HG02973 (cell line): ENCODE measurements around the gene FAM177A1.
"Not testable (repeated sequence)": the region's sequence is repeated elsewhere in the genome, so short reads cannot be mapped to it uniquely, and the experiment has no call there.

Source experiments
- ATAC-seq: cut with Tn5 transposase; IDR thresholded peaks from one replicate; pipeline ENCODE4 v1.9.1; 2021; ENCODE audit warnings: moderate library complexity; ENCODE audit not compliant: unreplicated experiment

FAM177A1 gene

DNA sequence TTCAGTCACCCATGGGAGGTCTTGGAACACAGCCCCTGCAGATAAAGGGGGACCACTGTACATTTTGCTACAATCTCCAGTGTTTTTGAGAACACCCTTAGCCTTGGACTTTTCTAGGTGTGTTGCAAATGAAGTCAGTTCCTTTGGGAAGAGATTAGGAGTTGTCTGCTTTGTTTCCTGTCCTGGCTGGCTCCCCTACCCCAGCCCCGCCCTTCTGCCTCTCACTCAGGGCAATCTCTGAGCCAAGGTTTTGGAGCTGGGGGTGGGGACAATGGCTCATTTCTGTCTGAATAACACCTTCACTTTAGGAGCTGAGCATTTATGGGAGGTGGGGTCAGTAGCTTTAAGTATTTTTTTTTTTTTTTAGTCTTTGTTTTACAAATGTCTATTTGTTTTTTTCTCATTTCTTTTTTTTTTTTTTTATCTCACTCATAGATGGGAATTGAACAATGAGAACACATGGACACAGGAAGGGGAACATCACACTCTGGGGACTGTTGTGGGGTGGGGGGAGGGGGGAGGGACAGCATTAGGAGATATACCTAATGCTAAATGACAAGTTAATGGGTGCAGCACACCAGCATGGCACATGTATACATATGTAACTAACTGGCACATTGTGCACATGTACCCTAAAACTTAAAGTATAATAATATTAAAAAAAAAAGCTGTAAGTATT, 15.2 kb downstream of the FAM177A1 start:
- ATAC-seq: not testable (repeated sequence)

DNA sequence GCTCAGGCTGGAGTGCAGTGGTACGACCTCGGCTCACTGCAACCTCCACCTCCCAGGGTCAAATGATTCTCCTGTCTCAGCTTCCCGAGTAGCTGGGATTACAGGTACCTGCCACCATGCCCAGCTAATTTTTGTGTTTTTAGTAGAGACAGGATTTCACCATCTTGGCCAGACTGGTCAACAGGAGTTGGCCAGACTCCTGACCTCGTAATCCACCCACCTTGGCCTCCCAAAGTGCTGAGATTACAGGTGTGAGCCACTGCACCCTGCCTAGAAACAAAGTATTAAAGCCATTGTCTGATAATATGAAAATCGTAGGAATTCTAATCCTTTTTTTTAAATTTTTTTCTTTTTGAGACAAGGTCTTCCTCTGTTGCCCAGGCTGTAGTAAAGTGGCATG, 19.7 kb downstream of the FAM177A1 start:
- not testable (repeated sequence) for ATAC-seq

DNA sequence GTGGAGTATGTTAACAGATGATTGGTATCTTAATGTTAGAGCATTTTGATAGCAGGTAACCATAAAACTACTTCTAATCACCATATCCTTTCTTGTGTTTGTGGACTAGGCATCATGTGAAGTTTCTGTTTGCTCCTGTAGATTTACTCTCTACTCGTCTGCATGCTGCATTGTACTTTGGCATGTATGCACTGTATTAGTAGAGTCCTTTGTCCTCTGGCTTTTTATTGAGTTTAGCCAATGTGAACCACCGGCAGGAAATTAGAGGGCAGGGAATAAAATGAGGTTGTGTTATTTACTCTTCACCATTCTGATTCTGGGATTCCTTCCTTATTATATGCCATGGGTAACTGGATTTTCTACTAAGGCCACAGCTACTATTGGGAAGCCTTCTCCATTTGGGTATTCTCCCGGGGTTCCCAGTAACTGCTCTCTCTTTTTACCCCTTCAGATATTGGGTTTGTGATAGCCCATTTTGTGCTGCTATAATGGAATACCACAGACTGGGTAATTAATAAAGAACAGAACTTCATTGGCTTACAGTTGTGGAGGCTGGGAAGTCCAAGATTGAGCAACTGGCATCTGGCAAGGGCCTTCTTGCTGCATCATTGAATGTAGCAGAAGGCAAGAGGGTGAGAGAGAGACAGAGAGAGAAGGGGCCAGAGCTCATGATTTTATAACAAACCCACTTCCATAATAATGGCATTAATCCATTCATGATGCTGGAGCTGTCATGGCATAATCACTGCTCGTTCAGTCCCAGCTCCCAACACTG, 22.4 kb downstream of the FAM177A1 start:
- ATAC-seq: no peak

DNA sequence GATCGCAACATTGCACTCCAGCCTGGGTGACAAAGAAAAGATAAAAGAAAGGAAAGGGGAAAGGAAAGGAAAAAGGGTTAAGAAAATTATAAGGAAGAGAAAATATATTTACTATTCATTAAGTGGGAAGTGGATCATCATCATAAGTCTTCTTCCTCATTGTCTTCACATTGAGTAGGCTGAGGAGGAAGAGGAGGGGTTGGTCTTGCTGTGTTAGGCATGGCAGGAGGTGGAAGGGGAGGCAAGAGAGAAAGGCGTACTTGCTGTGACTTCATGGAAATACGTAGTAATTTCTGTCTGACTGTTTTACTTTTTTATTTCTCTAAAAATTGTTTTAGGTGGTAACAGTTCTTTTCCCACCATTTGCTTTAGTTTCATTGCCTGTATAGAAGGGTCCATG, 26.2 kb downstream of the FAM177A1 start:
- ATAC-seq: no peak

DNA sequence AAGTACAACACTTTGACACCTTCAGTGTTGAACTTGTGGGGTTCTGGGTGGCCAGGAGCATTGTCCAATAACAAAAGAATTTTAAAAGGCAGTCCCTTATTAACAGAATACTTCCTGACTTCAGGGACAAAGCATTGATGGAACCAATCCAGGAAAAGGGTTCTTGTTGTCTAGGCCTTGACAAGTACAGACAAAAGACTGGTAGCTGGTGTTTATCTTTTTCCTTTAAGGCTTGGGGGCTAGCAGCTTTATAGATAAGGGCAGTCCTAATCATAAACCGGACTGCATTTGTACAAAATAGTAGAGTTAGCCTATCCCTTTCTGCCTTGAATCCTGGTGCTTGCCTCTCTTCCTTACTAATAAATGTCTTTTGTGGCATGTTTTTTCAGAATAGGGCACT, 27.4 kb downstream of the FAM177A1 start:
- no peak for ATAC-seq

DNA sequence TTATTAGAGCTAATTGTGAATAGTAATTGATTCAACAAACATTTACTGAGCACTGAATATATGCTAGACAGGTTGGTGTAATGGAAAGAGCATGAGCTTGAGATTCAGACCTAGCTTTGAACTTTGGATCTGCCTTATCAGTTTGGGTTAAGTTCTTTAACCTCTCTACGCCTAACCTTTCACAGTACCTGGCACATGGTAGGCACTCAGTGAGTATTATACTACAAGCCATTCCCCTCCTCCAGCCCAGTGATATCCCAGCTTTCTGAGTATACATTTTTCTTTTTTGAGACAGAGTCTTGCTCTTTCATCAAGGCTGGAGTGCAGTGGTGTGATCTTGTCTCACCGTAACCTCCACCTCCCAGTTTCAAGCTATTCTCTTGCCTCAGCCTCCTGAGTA, 32.0 kb downstream of the FAM177A1 start:
- ATAC-seq: no peak

DNA sequence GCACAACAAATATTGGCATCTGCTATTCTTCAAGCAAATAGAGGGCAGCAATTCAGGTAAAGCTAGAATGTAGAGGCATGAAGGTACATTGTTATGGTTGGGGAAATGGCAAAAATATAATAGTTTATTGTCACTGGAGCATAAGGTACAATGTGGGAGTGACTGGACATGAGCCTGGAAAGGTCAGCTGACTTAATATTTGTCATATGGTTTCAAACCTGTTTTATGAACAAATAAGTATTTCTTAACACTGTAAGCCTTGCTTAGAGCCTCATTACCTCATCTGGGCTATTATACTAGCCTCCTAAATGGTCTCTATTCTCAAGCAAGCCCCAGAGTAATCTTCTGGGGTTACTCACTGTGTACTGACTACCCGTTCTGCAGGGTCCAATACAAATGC, 33.7 kb downstream of the FAM177A1 start:
- ATAC-seq: no peak

DNA sequence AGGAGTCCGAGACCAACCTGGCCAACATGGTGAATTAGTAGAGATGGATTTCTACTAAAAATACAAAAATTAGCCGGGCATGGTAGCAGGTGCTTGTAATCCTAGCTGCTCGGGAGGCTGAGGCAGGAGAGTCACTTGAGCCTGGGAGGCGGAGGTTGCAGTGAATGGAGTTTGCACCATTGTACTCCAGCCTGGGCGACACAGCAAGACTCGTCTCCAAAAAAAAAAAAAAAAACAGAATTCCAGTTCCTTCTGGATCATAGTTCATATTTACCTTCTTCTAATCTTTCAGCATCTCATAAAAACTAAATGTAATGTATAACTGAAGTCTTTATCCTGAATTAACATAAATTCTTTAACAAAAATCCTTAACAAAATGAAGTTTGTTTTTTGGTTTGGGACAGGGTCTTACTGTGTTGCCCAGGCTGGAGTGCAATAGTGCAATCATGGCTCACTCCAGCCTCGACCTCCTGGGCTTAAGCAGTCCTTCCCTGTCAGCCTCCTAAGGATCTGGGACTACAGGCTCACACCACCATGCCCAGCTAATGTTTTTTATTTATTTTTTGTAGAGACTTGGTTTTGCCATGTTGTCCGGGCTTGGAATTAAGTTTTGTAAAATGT, 37.6 kb downstream of the FAM177A1 start:
- ATAC-seq: no peak

DNA sequence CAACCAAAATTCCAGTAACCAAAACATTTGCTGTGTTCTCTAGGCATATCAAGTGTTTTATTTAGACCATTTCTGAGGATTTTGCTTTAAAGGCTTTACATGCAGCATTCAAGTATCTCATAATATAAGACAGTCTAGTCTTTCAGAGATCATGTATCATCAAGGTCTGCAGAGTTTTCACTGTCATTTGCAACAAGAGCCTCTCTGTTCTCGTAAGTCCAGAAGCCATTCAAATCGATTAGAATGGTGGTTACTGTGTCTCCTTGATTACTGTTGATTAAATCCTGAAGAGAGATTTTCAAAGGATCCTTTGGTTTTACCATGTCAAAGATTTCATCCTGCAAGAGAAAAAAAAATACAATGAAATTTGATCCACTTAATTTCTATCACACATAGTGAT, 39.4 kb downstream of the FAM177A1 start:
- ATAC-seq: no peak

DNA sequence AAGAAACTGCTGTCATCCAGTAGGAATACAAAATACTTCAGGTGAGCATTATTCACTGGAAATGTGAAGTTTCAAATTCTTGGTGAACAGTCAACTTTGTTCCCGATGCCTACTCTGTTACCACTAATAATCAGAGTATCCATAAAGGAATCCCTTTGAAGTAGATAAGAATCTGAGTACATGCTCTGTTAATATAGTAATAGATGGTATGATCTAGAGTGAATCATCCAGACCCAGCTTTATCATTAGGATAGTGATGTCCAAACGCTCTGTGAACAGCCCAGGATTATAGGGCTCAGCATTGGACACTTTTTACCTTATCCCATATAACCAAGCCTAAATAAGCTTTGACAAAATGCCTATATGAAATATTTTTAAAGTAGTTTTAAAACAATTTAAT, 42.4 kb downstream of the FAM177A1 start:
- no peak for ATAC-seq

GRCh38 chr14:35094645-35095044, 48.6 kb downstream of the FAM177A1 start:
- not testable (repeated sequence) for ATAC-seq

GRCh38 chr14:35107866-35108265, 61.8 kb downstream of the FAM177A1 start:
- ATAC-seq: no peak

GRCh38 chr14:35112641-35113040, 66.6 kb downstream of the FAM177A1 start:
- ATAC-seq: no peak

DNA sequence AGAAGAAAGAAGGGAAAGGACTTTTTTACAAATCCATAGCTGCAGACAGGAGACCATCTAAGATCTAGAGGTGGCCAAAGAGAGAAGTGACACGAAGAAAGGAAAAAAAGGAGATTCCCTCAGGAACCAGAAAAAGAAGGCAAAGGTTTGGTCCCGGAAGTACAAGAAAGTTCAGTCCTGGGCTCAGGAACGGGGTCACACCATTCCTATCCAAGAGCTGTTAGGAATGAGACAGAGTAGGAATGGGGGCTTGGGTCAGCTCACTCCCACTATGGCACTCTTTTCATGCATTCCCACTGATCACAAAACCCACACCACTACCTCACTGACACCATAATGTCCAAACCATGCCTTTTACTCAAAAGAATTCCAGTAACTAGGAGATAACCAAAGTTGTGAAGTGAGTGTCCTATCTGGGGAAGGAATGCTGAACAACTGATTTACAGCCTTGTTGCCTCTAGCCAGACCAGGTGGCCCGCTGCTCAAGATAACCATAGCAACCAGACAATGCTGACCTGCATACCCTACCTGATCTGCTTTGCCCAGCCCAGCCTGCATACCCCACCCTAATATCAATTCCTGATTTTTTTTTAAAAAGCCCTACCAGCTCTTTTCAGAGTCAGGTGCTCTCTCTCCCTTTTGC, 67.4 kb downstream of the FAM177A1 start:
- ATAC-seq: no peak

GRCh38 chr14:35114036-35114435, 68.0 kb downstream of the FAM177A1 start:
- ATAC-seq: no peak

DNA sequence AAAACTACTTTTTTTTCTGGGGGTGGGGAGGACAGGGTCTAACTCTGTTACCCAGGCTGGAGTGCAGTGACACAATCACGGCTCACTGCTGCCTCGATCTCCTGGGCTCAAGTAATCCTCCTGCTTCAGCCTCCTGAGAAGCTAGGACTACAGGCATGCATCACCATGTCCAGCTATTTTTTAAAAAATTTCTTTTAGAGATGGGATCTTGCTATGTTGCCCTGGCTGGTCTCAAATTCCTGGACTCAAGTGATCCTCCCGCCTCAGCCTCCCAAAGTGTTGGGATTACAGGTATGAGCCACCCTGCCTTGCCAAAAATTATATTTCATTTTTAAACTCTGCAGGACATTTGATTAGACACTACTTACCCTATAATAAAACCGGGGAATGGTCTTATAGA, 70.2 kb downstream of the FAM177A1 start:
- ATAC-seq: no peak

- ATAC-seq: no peak
Observed at GRCh38 chr14:35117112-35117511, 71.0 kb downstream of the FAM177A1 start.

DNA sequence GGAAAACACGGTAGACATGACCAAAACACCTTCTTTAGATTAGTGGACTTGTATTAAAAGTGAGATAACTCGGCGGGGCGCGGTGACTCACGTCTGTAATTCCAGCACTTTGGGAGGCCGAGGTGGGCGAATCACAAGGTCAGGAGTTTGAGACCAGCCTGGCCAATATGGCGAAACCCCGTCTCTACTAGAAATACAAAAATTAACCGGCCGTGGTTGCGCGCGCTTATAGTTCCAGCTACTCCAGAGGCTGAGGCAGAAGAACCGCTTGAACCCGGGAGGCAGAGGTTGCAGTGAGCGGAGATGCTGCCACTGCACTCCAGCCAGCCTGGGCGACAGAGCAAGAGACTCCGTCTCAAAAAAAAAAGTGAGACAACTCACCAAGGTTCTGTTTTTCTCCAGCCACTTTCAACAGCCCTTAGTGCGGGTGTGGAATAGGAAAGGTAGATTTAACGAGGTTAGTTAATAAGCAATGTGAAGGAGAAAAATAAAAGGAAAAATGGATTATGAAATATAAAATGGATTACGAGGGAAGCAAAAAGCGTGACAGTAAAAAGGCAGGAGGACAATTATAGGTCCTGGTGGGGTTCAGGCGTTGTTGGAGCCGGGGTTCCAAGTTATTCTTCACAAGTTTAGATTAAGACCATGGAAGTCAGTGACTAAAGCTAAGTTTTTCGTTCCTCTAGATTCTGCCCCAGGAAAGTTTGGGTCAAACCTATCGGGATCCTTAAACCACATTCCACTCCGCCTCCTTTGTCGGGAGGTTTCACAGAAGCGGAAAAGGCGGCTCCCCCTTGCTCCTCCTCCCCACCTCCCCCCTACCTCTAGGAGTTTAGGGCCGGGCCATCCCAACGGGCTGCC, 75.2 kb downstream of the FAM177A1 start:
- ATAC-seq: no peak

- peak; percentile 77 for ATAC-seq
Observed at GRCh38 chr14:35121887-35122695, 76.0 kb downstream of the FAM177A1 start, which contains the start of the genes PPP2R3C and PRORP. Gene PPP2R3C (minus strand): TSS chr14:35121990. CDS start chr14:35121959, 31 bp downstream. Gene PRORP (plus strand): TSS chr14:35122552. CDS start chr14:35123246, 694 bp downstream.
